CD1c-positive myeloid dendritic cell (primary cell): Measurements from ENCODE around the gene CCDC91.

Experiments used
- DNase-seq: peaks from one replicate; pipeline ENCODE4 v3.0.0-alpha.2; 2016; ENCODE audit errors: extremely low spot score

Gene CCDC91

GRCh38 chr12:28190321-28191050, at the start of gene CCDC91:
Gene CCDC91, plus strand, starts transcription at chr12:28190456. Its CDS starts 66,760 bp downstream, at chr12:28257216.
- peak; percentile 95 for DNase-seq

- no peak for DNase-seq
Measured at GRCh38 chr12:28144059-28144458, 46.2 kb upstream of the CCDC91 start.

- DNase-seq = no peak
Measured at GRCh38 chr12:28144532-28144931, 45.7 kb upstream of the CCDC91 start.

GRCh38 chr12:28145216-28145615, 45.0 kb upstream of the CCDC91 start:
- no peak for DNase-seq

GRCh38 chr12:28149279-28149678, 41.0 kb upstream of the CCDC91 start:
- no peak for DNase-seq

- no peak for DNase-seq
Measured at GRCh38 chr12:28156362-28156761, 33.9 kb upstream of the CCDC91 start.

- no peak for DNase-seq
Measured at GRCh38 chr12:28156804-28157203, 33.5 kb upstream of the CCDC91 start.

GRCh38 chr12:28158353-28158752, 31.9 kb upstream of the CCDC91 start:
- no peak for DNase-seq

- no peak for DNase-seq
Measured at GRCh38 chr12:28159688-28160087, 30.6 kb upstream of the CCDC91 start.

- no peak for DNase-seq
Measured at GRCh38 chr12:28161697-28162096, 28.6 kb upstream of the CCDC91 start.

GRCh38 chr12:28162697-28163096, 27.6 kb upstream of the CCDC91 start:
- no peak for DNase-seq

GRCh38 chr12:28164644-28165275, 25.5 kb upstream of the CCDC91 start:
- no peak for DNase-seq

- DNase-seq = no peak
Measured at GRCh38 chr12:28167981-28168485, 22.2 kb upstream of the CCDC91 start.

- DNase-seq = no peak
Measured at GRCh38 chr12:28171356-28172060, 18.7 kb upstream of the CCDC91 start.

- no peak for DNase-seq
Measured at GRCh38 chr12:28172434-28173030, 17.7 kb upstream of the CCDC91 start.

- no peak for DNase-seq
Measured at GRCh38 chr12:28173440-28173839, 16.8 kb upstream of the CCDC91 start.

GRCh38 chr12:28175098-28175589, 15.1 kb upstream of the CCDC91 start:
- no peak for DNase-seq

- no peak for DNase-seq
Measured at GRCh38 chr12:28176295-28176694, 14.0 kb upstream of the CCDC91 start.

GRCh38 chr12:28177461-28177860, 12.8 kb upstream of the CCDC91 start:
- DNase-seq = no peak

- no peak for DNase-seq
Measured at GRCh38 chr12:28177905-28178304, 12.4 kb upstream of the CCDC91 start.

- DNase-seq = no peak
Measured at GRCh38 chr12:28178775-28179174, 11.5 kb upstream of the CCDC91 start.

GRCh38 chr12:28180786-28181185, 9.5 kb upstream of the CCDC91 start:
- DNase-seq = no peak
